CD8-positive, alpha-beta memory T cell (primary cell): ENCODE results near the gene DKC1. TPM values are rescaled to one million over a fixed set of nuclear protein-coding genes. Genes with fewer than 3 reads are reported as not detected.

ENCODE experiments used
- CTCF ChIA-PET: fragments of 350-600 bp; sonication (Branson Sonifier 250); formaldehyde crosslinking; loops from one replicate; lab custom pipeline; 2021; ENCODE audit warnings: antibody characterized with exemption; lab: Charles Lee
- POLR2A ChIA-PET: fragments of 350-600 bp; sonication (Branson Sonifier 250); formaldehyde crosslinking; loops from one replicate; lab custom pipeline; 2021; ENCODE audit warnings: antibody characterized with exemption; lab: Charles Lee
- DNase-seq, 5 donors: peaks; one replicate each; pipeline versions ENCODE4 v3.0.0 to v3.0.0-alpha.2; 2020 to 2022; ENCODE audit warnings: mixed read lengths in 1 of 5
- H3K27ac ChIP-seq: one replicate; pipeline ENCODE4 v1.7.0; 2013; ENCODE audit warnings: low read depth, mild to moderate bottlenecking, low read length, moderate library complexity
- H3K27me3 ChIP-seq: 2 replicates; pipeline ENCODE4 v1.7.0; 2013; ENCODE audit warnings: low read length, mild to moderate bottlenecking; ENCODE audit not compliant: insufficient read depth, poor library complexity, severe bottlenecking
- H3K36me3 ChIP-seq: 2 replicates; pipeline ENCODE4 v1.7.0; 2013; ENCODE audit warnings: mild to moderate bottlenecking, low read length, moderate library complexity; ENCODE audit not compliant: insufficient read depth
- H3K4me1 ChIP-seq: 2 replicates; pipeline ENCODE4 v1.7.0; 2013; ENCODE audit warnings: mild to moderate bottlenecking, low read length, moderate library complexity; ENCODE audit not compliant: insufficient read depth
- H3K4me3 ChIP-seq: 2 replicates; pipeline ENCODE4 v1.7.0; 2013; ENCODE audit warnings: mild to moderate bottlenecking, low read length
- H3K9me3 ChIP-seq: 2 replicates; pipeline ENCODE4 v1.7.0; 2013; ENCODE audit warnings: mild to moderate bottlenecking, low read length
- H3K27ac Mint-ChIP-seq, 8 donors: one replicate each; pipeline ENCODE4 v1.8.0; 2020 to 2021; ENCODE audit warnings: mixed read lengths in 8 of 8, mild to moderate bottlenecking in 6 of 8, inconsistent platforms in 3 of 8, moderate library complexity in 3 of 8
- H3K27me3 Mint-ChIP-seq, 2 donors: one replicate each; pipeline ENCODE4 v1.8.0; 2020 to 2021; ENCODE audit warnings: mixed read lengths in 2 of 2, mild to moderate bottlenecking in 1 of 2, moderate library complexity in 1 of 2
- H3K36me3 Mint-ChIP-seq, 3 donors: one replicate each; pipeline ENCODE4 v1.8.0; 2020 to 2021; ENCODE audit warnings: mixed read lengths in 3 of 3, inconsistent platforms in 1 of 3, mild to moderate bottlenecking in 1 of 3
- H3K4me1 Mint-ChIP-seq, 3 donors: one replicate each; pipeline ENCODE4 v1.8.0; 2020 to 2021; ENCODE audit warnings: mixed read lengths in 3 of 3, inconsistent platforms in 1 of 3, mild to moderate bottlenecking in 1 of 3
- H3K4me3 Mint-ChIP-seq, 7 donors: one replicate each; pipeline ENCODE4 v1.8.0; 2020 to 2021; ENCODE audit warnings: mixed read lengths in 7 of 7, mild to moderate bottlenecking in 6 of 7, moderate library complexity in 4 of 7, inconsistent platforms in 2 of 7
- H3K9me3 Mint-ChIP-seq, 5 donors: one replicate each; pipeline ENCODE4 v1.8.0; 2020 to 2022; ENCODE audit warnings: mixed read lengths in 5 of 5, mild to moderate bottlenecking in 3 of 5, moderate library complexity in 2 of 5, inconsistent platforms in 1 of 5
- polyA plus RNA-seq: library from polyadenylated mRNA; unstranded; fragments of 300-500 nt; fragmentation: Illumina TruSeq; gene quantifications from one replicate; pipeline ENCODE4 v1.2.3, GENCODE V29; 2021
- total RNA-seq, 2 experiments: library from RNA; stranded (reverse); gene quantifications; one replicate each; pipeline ENCODE4 v1.2.3, GENCODE V29; 2021

The DKC1 gene
- total and polyA plus RNA-seq, 3 experiments from 2014 or later: 43.6 to 219 (median 214) TPM

- H3K4me3 ChIP-seq: no peak overlapping the region
- H3K27ac ChIP-seq: no peak overlapping the region
- no peak for DNase-seq
- Mint-ChIP-seq H3K9me3 (peaks cover 0 to 1% (median 0%) of the 10 kb centered on the region in 5 donors), H3K4me3 (no peak overlapping the region), H3K27me3 (peaks cover 0 to 2% of the 10 kb centered on the region in 2 donors), H3K27ac (peak overlapping the region in 5 of 8 donors; percentile 3 to 83 (median 66)), H3K36me3 (peaks cover 0 to 1% (median 0%) of the 10 kb centered on the region in 3 donors), H3K4me1 (peaks cover 62 to 91% (median 81%) of the 10 kb centered on the region in 3 donors)
- ChIA-PET CTCF (interaction anchor here (5.9 kb wide), 1 partner anchor 27 kb away, joined by 65 read pairs; the partner anchor contains the start of gene GAB3), POLR2A (interaction anchor here (1.8 kb wide), 1 partner anchor 28 kb away, joined by 4 read pairs; no protein-coding TSS in a partner anchor)
- peaks cover 55% of the 10 kb centered on the region for H3K4me1 ChIP-seq
- no peaks in the 10 kb centered on the region for H3K9me3 ChIP-seq
- no peaks in the 10 kb centered on the region for H3K27me3 ChIP-seq
- H3K36me3 ChIP-seq: no peaks in the 10 kb centered on the region
Measured at GRCh38 chrX:154721155-154721554, 41.5 kb upstream of the DKC1 start.

- peak overlapping the region in 6 of 7 donors; percentile 28 to 70 (median 52) for H3K4me3 Mint-ChIP-seq
- H3K36me3 Mint-ChIP-seq: peaks cover 0 to 2% (median 0%) of the 10 kb centered on the region in 3 donors
Measured at GRCh38 chrX:154724993-154725756, 37.5 kb upstream of the DKC1 start.

GRCh38 chrX:154727418-154727817 is 35.2 kb upstream of the DKC1 start:
- ChIA-PET POLR2A (no interaction called here), CTCF (interaction anchor here (1.6 kb wide), 1 partner anchor 10 kb away, joined by 5 read pairs; no protein-coding TSS in a partner anchor)
- Mint-ChIP-seq H3K4me3 (peak overlapping the region in 2 of 7 donors; percentile 7 to 50), H3K9me3 (no peaks in the 10 kb centered on the region), H3K36me3 (peaks cover 0 to 4% (median 2%) of the 10 kb centered on the region in 3 donors), H3K27me3 (peaks cover 0 to 2% of the 10 kb centered on the region in 2 donors), H3K4me1 (peaks cover 78 to 97% (median 90%) of the 10 kb centered on the region in 3 donors), H3K27ac (peak overlapping the region in 7 of 8 donors; percentile 64 to 94 (median 84))
- H3K4me3 ChIP-seq: no peak overlapping the region
- H3K4me1 ChIP-seq: peaks cover 51% of the 10 kb centered on the region
- no peak overlapping the region for H3K27ac ChIP-seq
- H3K36me3 ChIP-seq: no peaks in the 10 kb centered on the region
- H3K27me3 ChIP-seq: no peaks in the 10 kb centered on the region
- H3K9me3 ChIP-seq: no peaks in the 10 kb centered on the region
- DNase-seq: no peak

More at GRCh38 chrX:154724993-154725756, 37.5 kb upstream of the DKC1 start:
- no peak for DNase-seq
- no peaks in the 10 kb centered on the region for H3K9me3 ChIP-seq
- H3K27ac ChIP-seq: peak overlapping the region; percentile 12
- Mint-ChIP-seq H3K27me3 (peaks cover 0 to 2% of the 10 kb centered on the region in 2 donors), H3K9me3 (peaks cover 0 to 1% (median 0%) of the 10 kb centered on the region in 5 donors), H3K27ac (peak overlapping the region; percentile 79 to 95 (median 88)), H3K4me1 (peaks cover 62 to 91% (median 82%) of the 10 kb centered on the region in 3 donors)
- H3K4me1 ChIP-seq: peaks cover 33% of the 10 kb centered on the region
- CTCF ChIA-PET: interaction anchor here (0.8 to 2.8 kb wide), 7 partner anchors 9 to 26 kb away, joined by 3 to 28 read pairs (median 3); no protein-coding TSS in a partner anchor
- POLR2A ChIA-PET: interaction anchor here (0.6 to 1.7 kb wide), 2 partner anchors 23 to 44 kb away, joined by 3 to 11 read pairs; no protein-coding TSS in a partner anchor
- no peaks in the 10 kb centered on the region for H3K27me3 ChIP-seq
- H3K36me3 ChIP-seq: no peaks in the 10 kb centered on the region
- H3K4me3 ChIP-seq: no peak overlapping the region

GRCh38 chrX:154727871-154728270 is 34.8 kb upstream of the DKC1 start:
- Histone ChIP-seq H3K27me3 (no peaks in the 10 kb centered on the region), H3K36me3 (no peaks in the 10 kb centered on the region), H3K27ac (no peak overlapping the region), H3K4me1 (peaks cover 56% of the 10 kb centered on the region), H3K9me3 (no peaks in the 10 kb centered on the region), H3K4me3 (no peak overlapping the region)
- Mint-ChIP-seq H3K4me3 (no peak overlapping the region), H3K9me3 (no peaks in the 10 kb centered on the region), H3K27me3 (peaks cover 0 to 2% of the 10 kb centered on the region in 2 donors), H3K4me1 (peaks cover 83 to 97% (median 95%) of the 10 kb centered on the region in 3 donors), H3K27ac (peak overlapping the region in 5 of 8 donors; percentile 29 to 98 (median 92)), H3K36me3 (peaks cover 0 to 4% (median 2%) of the 10 kb centered on the region in 3 donors)
- DNase-seq: no peak
- ChIA-PET POLR2A (no interaction called here), CTCF (interaction anchor here (1.6 kb wide), 1 partner anchor 10 kb away, joined by 5 read pairs; no protein-coding TSS in a partner anchor)

GRCh38 chrX:154728431-154729190 is 34.1 kb upstream of the DKC1 start:
- CTCF ChIA-PET: interaction anchor here (1.6 to 4.3 kb wide), 2 partner anchors 11 to 21 kb away, joined by 5 to 40 read pairs; partner anchors contain the start of gene GAB3
- no peaks in the 10 kb centered on the region for H3K27me3 ChIP-seq
- peaks cover 59% of the 10 kb centered on the region for H3K4me1 ChIP-seq
- peaks cover 0 to 4% (median 2%) of the 10 kb centered on the region in 3 donors for H3K36me3 Mint-ChIP-seq
- H3K27ac ChIP-seq: no peak overlapping the region
- H3K36me3 ChIP-seq: no peaks in the 10 kb centered on the region
- H3K4me1 Mint-ChIP-seq: peaks cover 84 to 98% (median 95%) of the 10 kb centered on the region in 3 donors
- H3K4me3 ChIP-seq: no peak overlapping the region
- no peaks in the 10 kb centered on the region for H3K9me3 ChIP-seq
- peak overlapping the region in 3 of 7 donors; percentile 9 to 32 (median 24) for H3K4me3 Mint-ChIP-seq
- no peak for DNase-seq
- no peaks in the 10 kb centered on the region for H3K27me3 Mint-ChIP-seq
- POLR2A ChIA-PET: no interaction called here
- H3K9me3 Mint-ChIP-seq: no peaks in the 10 kb centered on the region
- H3K27ac Mint-ChIP-seq: peak overlapping the region; percentile 67 to 98 (median 92)

- no peaks in the 10 kb centered on the region for H3K9me3 Mint-ChIP-seq
- H3K4me3 ChIP-seq: no peak overlapping the region
- H3K4me1 ChIP-seq: peaks cover 65% of the 10 kb centered on the region
- no peaks in the 10 kb centered on the region for H3K36me3 ChIP-seq
- no peak for DNase-seq
- H3K27me3 ChIP-seq: no peaks in the 10 kb centered on the region
- peak overlapping the region in 3 of 7 donors; percentile 2 to 9 (median 4) for H3K4me3 Mint-ChIP-seq
- H3K36me3 Mint-ChIP-seq: peaks cover 0 to 4% (median 2%) of the 10 kb centered on the region in 3 donors
- no peaks in the 10 kb centered on the region for H3K9me3 ChIP-seq
- ChIA-PET CTCF (interaction anchor here (0.7 to 4.3 kb wide), 2 partner anchors 17 to 20 kb away, joined by 3 to 40 read pairs; partner anchors contain the start of gene GAB3), POLR2A (interaction anchor here (1.8 kb wide), 1 partner anchor 22 kb away, joined by 4 read pairs; the partner anchor contains the start of gene GAB3)
- no peak overlapping the region for H3K27ac ChIP-seq
- no peaks in the 10 kb centered on the region for H3K27me3 Mint-ChIP-seq
- peaks cover 90 to 100% (median 97%) of the 10 kb centered on the region in 3 donors for H3K4me1 Mint-ChIP-seq
- peak overlapping the region in 7 of 8 donors; percentile 67 to 98 (median 92) for H3K27ac Mint-ChIP-seq
Measured at GRCh38 chrX:154729439-154729838, 33.2 kb upstream of the DKC1 start.

- Histone ChIP-seq H3K4me1 (peaks cover 66% of the 10 kb centered on the region), H3K4me3 (no peak overlapping the region), H3K36me3 (no peaks in the 10 kb centered on the region), H3K9me3 (no peaks in the 10 kb centered on the region), H3K27ac (peak overlapping the region; percentile 62), H3K27me3 (no peaks in the 10 kb centered on the region)
- Mint-ChIP-seq H3K36me3 (peaks cover 0 to 4% (median 2%) of the 10 kb centered on the region in 3 donors), H3K27ac (peak overlapping the region; percentile 84 to 98 (median 93)), H3K9me3 (no peaks in the 10 kb centered on the region), H3K27me3 (no peaks in the 10 kb centered on the region), H3K4me3 (peak overlapping the region in 6 of 7 donors; percentile 16 to 65 (median 61)), H3K4me1 (peaks cover 91 to 100% (median 97%) of the 10 kb centered on the region in 3 donors)
- ChIA-PET CTCF (interaction anchor here (1.3 to 4.3 kb wide), 3 partner anchors 13 to 19 kb away, joined by 3 to 40 read pairs (median 3); partner anchors contain the start of gene GAB3), POLR2A (interaction anchor here (0.6 to 1.8 kb wide), 3 partner anchors 13 to 21 kb away, joined by 3 to 4 read pairs (median 4); partner anchors contain the start of gene GAB3)
- DNase-seq: no peak
Measured at GRCh38 chrX:154730253-154730891, 32.3 kb upstream of the DKC1 start.
